HK-2 (cell line): ENCODE measurements around the gene SIGLEC7.

Experiments
- DNase-seq: peaks from one replicate; pipeline ENCODE4 v3.0.0-alpha.2; 2018; ENCODE audit not compliant: unreplicated experiment

The SIGLEC7 gene

GRCh38 chr19:51116736-51117286 is 25.3 kb upstream of the SIGLEC7 start:
- DNase-seq, result no peak

- DNase-seq, result no peak
Measured at GRCh38 chr19:51119101-51119500, 23.0 kb upstream of the SIGLEC7 start.

DNA sequence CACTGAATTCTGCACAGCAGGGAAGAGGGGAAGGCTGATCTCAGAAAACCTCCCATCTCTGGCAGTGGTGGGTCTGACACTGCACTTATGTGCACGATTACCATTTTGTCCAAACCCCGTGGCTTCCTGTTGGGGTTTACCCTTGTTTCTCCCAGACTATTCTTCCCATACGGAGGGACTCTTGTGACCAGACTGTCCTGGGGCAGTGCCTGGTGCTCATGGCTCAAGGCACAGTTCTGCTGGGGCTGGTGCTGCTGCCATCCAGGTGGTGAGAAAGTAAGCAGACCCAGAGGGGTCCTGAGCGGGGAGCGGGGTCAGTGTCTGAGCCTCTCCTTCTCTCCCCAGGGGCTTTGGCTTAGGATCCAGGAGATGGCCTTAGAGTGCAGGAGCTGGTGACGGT is 22.5 kb upstream of the SIGLEC7 start:
- no peak for DNase-seq

- no peak for DNase-seq
Measured at GRCh38 chr19:51120160-51120559, 21.9 kb upstream of the SIGLEC7 start.

DNA sequence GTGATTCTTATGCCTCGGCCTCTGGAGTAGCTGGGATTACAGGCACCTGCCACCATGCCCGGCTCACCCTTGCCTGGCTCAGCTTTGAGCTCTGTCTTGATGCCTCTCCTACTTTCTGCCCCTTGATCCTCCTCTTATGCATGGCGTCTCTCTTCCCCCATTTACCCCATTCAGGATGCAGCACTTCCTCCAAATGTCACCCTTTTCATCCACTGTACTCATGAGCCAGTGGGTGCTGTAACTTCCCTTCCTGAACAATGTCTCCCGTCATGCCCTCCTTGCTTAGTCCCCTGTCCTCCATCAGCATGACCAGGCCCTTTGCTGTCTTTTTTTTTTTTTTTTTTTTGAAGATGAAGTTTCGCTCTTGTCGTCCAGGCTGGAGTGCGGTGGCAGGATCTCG is 20.8 kb upstream of the SIGLEC7 start:
- DNase-seq, result no peak

DNA sequence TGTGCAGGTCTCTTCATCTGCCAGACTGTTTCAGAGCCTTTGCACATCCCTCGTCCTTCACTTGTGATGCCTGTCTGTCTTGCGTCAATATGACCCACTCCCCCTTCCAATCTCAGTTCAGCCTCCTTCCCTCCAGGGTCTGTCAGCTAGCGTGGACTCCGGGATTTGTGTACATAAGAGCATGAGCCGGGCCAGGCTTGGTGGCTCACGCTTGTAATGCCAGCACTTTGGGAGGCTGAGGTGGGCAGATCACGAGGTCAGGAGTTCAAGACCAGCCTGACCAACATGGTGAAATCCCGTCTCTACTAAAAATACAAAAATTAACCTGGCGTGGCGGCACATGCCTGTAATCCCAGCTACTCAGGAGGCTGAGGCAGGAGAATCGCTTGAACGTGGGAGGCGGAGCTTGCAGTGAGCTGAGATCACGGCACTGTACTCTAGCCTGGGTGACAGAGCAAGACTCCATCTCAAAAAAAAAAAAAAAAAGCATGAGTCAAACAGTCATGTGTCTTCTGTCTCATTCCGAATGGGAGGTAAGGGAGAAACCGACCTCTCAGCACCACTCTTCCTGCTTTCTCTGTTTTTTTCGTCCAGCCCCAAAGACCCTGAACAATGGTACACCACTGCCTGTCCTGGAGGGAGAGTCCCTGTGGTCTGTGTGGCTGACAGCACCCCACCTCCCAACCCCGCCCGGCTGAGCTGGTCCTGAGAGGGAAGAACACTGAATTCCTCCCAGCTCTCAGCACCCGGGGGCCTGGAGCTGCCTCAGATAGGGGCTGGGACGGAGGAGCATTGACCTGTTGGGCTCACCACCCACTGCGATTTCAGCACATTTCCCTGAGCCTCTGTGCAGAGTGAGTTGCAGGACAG is 19.8 kb upstream of the SIGLEC7 start:
- peak; percentile 49 for DNase-seq

DNA sequence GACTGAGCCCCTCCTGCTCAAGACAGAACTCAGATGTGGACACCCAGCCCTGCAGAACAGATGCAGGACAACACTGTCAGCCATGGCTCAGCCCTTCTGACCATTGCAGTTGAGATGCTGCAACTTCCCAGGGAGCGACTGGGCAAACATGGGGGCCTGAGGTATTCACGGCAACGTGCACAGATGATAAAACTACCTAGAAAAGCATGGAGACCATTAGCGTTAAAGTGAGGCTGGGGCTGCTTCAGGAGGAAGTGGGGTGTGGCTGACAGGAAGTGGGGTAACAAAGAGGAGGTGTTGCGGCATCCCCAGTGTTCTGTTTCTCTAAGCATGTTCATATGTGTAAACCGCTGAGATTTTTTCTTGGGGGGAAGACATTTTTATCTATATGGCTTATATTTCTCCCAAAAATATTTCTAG is 18.7 kb upstream of the SIGLEC7 start:
- no peak for DNase-seq

DNA sequence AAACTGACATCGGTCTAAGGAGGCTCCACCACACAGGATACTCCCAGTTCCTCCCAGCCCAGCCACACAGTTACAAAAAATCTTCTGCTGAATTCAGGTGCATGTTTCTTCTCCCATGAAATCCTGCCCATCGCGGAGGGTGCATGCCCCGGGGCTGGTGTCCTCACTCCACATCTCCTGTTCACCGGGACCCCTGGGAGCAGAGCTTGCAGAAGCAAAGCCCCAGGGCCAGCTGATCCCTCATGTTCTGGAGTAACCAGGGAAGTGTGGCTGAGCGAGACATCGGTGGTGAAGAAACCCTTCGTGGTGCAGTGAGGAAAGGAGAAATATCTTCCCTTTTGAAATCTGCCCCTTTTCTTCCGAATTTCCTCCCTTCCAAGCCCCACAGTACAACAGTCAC is 18.3 kb upstream of the SIGLEC7 start:
- DNase-seq, result no peak

- DNase-seq, result no peak
Measured at GRCh38 chr19:51124216-51124615, 17.9 kb upstream of the SIGLEC7 start.

- no peak for DNase-seq
Measured at GRCh38 chr19:51124729-51125128, 17.4 kb upstream of the SIGLEC7 start, which contains the start of gene SIGLEC9. Gene SIGLEC9 (plus strand): TSS chr19:51124906. CDS start chr19:51124975, 69 bp downstream.

DNA sequence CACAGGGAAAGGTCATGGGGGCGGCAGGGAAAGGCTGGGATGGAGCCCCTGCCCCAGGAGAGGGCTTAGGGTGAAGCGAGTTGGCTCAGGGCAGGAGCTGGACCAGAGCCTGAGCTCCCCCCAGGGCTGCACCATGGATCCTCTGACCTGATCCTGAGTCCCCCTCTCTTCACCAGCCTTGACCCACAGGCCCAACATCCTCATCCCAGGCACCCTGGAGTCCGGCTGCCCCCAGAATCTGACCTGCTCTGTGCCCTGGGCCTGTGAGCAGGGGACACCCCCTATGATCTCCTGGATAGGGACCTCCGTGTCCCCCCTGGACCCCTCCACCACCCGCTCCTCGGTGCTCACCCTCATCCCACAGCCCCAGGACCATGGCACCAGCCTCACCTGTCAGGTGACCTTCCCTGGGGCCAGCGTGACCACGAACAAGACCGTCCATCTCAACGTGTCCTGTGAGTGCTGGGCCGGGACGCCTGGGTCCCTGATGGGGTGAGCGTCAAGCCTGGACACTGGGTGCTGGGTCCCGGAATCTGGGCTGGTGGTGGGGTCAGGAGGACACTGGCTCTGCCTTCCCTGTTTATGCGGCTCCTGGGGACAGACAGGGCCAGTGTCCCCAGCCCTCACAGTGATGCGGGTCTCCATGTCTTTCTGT is 16.6 kb upstream of the SIGLEC7 start:
- no peak for DNase-seq

DNA sequence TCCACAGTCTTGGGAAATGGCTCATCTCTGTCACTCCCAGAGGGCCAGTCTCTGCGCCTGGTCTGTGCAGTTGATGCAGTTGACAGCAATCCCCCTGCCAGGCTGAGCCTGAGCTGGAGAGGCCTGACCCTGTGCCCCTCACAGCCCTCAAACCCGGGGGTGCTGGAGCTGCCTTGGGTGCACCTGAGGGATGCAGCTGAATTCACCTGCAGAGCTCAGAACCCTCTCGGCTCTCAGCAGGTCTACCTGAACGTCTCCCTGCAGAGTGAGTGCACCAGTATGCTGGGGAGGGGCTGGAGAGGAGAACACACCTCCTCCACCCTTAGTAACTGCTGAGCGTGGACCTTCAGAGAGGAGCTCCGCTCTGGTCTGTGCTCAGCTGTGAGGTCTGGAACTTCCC is 15.1 kb upstream of the SIGLEC7 start:
- no peak for DNase-seq

- no peak for DNase-seq
Measured at GRCh38 chr19:51127755-51128154, 14.3 kb upstream of the SIGLEC7 start.

DNA sequence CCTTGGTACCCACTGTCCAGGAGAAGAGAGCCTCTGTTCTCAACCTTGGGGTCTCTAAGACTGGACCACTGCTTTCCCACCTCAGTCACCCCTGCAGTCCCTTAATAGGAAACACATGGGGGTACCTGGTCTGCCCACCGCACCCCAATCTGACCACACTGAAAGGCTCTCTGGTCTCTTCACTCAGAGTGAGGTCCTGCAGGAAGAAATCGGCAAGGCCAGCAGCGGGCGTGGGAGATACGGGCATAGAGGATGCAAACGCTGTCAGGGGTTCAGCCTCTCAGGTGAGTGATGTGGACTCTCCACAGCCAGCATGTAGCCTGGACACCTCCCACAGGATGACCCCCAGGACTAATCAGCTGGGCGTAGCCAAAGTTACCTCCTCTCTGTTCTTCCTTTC is 13.9 kb upstream of the SIGLEC7 start:
- DNase-seq, result no peak

DNA sequence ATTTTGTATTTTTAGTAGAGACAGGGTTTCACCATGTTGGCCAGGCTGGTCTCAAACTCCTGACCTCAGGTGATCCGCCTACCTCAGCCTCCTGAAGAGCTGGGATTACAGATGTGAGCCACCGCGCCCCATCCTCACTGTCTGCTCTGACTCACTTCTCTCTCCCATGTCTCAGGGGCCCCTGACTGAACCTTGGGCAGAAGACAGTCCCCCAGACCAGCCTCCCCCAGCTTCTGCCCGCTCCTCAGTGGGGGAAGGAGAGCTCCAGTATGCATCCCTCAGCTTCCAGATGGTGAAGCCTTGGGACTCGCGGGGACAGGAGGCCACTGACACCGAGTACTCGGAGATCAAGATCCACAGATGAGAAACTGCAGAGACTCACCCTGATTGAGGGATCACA is 12.4 kb upstream of the SIGLEC7 start:
- no peak for DNase-seq

- no peak for DNase-seq
Measured at GRCh38 chr19:51131780-51132680, 10.1 kb upstream of the SIGLEC7 start.

DNA sequence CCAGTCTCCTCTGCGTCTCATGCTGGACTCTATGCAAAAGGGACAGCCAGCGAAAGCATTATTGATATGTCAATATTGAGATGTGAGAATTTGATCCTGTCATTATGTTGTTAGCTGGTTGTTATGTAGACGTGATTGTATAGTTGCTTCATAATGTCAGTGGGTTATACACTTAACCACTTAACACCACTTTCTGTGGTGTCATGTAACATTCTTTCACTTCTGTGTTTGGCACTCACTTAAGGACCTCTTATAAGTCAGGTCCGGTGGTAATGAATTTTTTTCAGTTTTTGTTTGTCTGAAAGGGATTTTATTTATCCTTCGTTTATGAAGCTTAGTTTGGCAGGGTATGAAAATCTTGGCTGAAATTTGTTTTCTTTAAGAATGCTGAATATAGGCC is 7.1 kb upstream of the SIGLEC7 start:
- no peak for DNase-seq

- DNase-seq, result no peak
Measured at GRCh38 chr19:51135986-51136762, 5.9 kb upstream of the SIGLEC7 start.

DNA sequence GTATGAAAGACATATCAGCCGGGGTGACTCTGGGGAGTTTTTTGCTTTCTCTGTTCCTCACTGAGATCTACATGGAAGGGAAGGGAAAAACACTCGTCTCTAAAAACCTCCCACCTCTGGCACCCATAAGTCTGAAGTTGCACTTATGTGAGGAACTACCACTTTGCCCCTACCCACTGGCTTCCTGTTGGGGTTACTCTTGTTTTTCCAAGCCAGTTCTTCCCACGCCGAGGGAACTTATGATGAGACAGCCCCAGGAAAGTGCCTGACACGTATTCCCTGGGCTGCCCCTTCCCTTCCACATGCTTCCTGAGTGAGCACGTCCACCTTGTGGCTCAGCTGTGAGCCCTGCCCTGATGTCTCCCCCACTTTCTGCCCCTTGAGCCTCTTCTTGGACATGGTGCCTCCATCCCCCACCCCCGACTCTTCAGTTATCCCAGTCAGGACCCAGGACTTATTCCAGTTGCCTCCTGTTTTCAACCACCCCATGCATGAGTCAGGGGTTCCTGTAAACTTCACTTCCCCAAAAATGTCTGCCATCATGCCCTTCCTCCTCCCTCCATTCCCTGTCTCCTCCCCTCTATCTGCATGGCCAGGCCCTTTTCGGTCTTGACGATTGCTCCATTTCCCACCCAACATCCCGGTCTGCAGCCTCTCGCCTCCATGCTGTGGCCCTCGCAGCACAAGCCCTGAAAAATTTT is 5.1 kb upstream of the SIGLEC7 start:
- DNase-seq, result no peak

- no peak for DNase-seq
Measured at GRCh38 chr19:51137792-51138425, 4.2 kb upstream of the SIGLEC7 start.
